Fibroblast of lung (primary cell): ENCODE results near the gene CLIC6. TPM values are rescaled to one million over a fixed set of nuclear protein-coding genes. Genes with fewer than 3 reads are reported as not detected.

Experiments used
- DNase-seq, 2 donors: peaks; one replicate each; pipeline versions ENCODE4 v3.0.0 to v3.0.0-alpha.2; 2010; ENCODE audit warnings: low read depth in 2 of 2
- H2AFZ ChIP-seq: 2 replicates; pipeline ENCODE4 v1.5.1; 2012; ENCODE audit warnings: low read length, control low read depth, inconsistent platforms
- H3K27ac ChIP-seq: 2 replicates; pipeline ENCODE4 v1.5.1; 2011; ENCODE audit warnings: low read length, control low read depth; ENCODE audit not compliant: insufficient read depth
- H3K27me3 ChIP-seq: 2 replicates; pipeline ENCODE4 v1.5.1; 2011; ENCODE audit warnings: mild to moderate bottlenecking, low read length; ENCODE audit not compliant: control insufficient read depth, insufficient read depth
- H3K36me3 ChIP-seq: 2 replicates; pipeline ENCODE4 v1.5.1; 2011; ENCODE audit warnings: low read length; ENCODE audit not compliant: control insufficient read depth, insufficient read depth
- H3K4me1 ChIP-seq: 2 replicates; pipeline ENCODE4 v1.5.1; 2011; ENCODE audit warnings: low read length; ENCODE audit not compliant: control insufficient read depth, insufficient read depth; ENCODE audit errors: extremely low read depth
- H3K4me2 ChIP-seq: 2 replicates; pipeline ENCODE4 v1.5.1; 2011; ENCODE audit warnings: low read length, control low read depth; ENCODE audit not compliant: insufficient read depth; ENCODE audit errors: extremely low read depth
- H3K4me3 ChIP-seq, 4 experiments: fragments of 200-600 bp in 1 of 4; sonication (generic) in 1 of 4; replicated peaks in 1 of 4; 2 replicates each; pipeline ENCODE4 v1.5.1; 2011 to 2016; ENCODE audit warnings: low read length in 4 of 4, low read depth in 3 of 4, mild to moderate bottlenecking in 3 of 4, control low read depth in 2 of 4, inconsistent platforms in 1 of 4, mixed read lengths in 1 of 4; ENCODE audit not compliant: insufficient read depth in 1 of 4; ENCODE audit errors: control extremely low read depth in 1 of 4
- H3K79me2 ChIP-seq: 2 replicates; pipeline ENCODE4 v1.5.1; 2012; ENCODE audit warnings: mild to moderate bottlenecking, low read length, inconsistent platforms; ENCODE audit not compliant: control insufficient read depth, insufficient read depth
- H3K9ac ChIP-seq: 2 replicates; pipeline ENCODE4 v1.5.1; 2011; ENCODE audit warnings: mild to moderate bottlenecking, low read length, control low read depth; ENCODE audit not compliant: insufficient read depth
- H3K9me3 ChIP-seq: 2 replicates; pipeline ENCODE4 v1.5.1; 2012; ENCODE audit warnings: low read depth, low read length; ENCODE audit not compliant: control insufficient read depth, insufficient read depth
- H4K20me1 ChIP-seq: 2 replicates; pipeline ENCODE4 v1.5.1; 2011; ENCODE audit warnings: low read length; ENCODE audit not compliant: control insufficient read depth, insufficient read depth; ENCODE audit errors: extremely low read depth
- EZH2 ChIP-seq: IDR thresholded peaks from 2 replicates; pipeline ENCODE4 v1.5.1; 2012; ENCODE audit warnings: low read length, control low read depth, mild to moderate bottlenecking; ENCODE audit errors: missing control alignments
- polyA plus RNA-seq, 2 donors: library from polyadenylated mRNA; depleted of rRNA in 1 of 2; stranded (reverse) in 1 of 2; unstranded in 1 of 2; fragments of >200 nt; gene quantifications; 2 replicates each; pipeline ENCODE4 v1.2.1, GENCODE V29; 2011 to 2012; ENCODE audit warnings: missing spikeins in 1 of 2
- total RNA-seq: library from RNA; depleted of rRNA; stranded (reverse); fragments of >200 nt; gene quantifications from 2 replicates; pipeline ENCODE4 v1.2.1, GENCODE V29; 2014
- TF ChIP-seq, protein P1 (sequence below), 2 donors: IDR thresholded peaks in 1 of 2; conservative IDR thresholded peaks in 1 of 2; 1 replicate in 1 of 2; 2 replicates in 1 of 2; pipeline ENCODE4 v1.5.1; 2011 to 2012; ENCODE audit warnings: low read length in 2 of 2, control low read depth in 1 of 2, inconsistent platforms in 1 of 2, low read depth in 1 of 2, mild to moderate bottlenecking in 1 of 2

CLIC6 gene
- total and polyA plus RNA-seq, 2 donors (not counting 1 experiment from before 2014, with no cell fraction given): 2.0 to 5.3 TPM

DNA sequence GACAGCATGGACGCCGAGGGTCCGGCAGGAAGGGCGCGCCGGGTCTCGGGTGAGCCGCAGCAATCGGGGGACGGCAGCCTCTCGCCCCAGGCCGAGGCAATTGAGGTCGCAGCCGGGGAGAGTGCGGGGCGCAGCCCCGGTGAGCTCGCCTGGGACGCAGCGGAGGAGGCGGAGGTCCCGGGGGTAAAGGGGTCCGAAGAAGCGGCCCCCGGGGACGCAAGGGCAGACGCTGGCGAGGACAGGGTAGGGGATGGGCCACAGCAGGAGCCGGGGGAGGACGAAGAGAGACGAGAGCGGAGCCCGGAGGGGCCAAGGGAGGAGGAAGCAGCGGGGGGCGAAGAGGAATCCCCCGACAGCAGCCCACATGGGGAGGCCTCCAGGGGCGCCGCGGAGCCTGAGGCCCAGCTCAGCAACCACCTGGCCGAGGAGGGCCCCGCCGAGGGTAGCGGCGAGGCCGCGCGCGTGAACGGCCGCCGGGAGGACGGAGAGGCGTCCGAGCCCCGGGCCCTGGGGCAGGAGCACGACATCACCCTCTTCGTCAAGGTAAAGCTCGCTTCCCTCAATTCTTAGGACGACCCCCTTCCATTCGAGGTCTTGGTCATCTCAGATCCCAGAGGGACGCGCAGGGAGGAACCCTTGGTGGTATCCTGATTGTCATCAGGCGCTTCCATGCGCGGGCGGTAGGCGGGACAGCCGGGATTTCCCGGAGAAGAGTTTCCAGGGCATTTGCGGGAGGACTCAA, 1.6 kb downstream of the CLIC6 start:
- Histone ChIP-seq H3K9me3 (no peaks in the 10 kb centered on the region), H3K4me3 (peak overlapping the region; percentile 24 to 59 (median 36)), H3K27me3 (peaks cover 38% of the 10 kb centered on the region), H3K27ac (no peak overlapping the region), H3K4me1 (no peaks in the 10 kb centered on the region), H3K36me3 (no peaks in the 10 kb centered on the region), H4K20me1 (no peaks in the 10 kb centered on the region), H2AFZ (peak overlapping the region; percentile 26), H3K4me2 (peak overlapping the region; percentile 72), H3K9ac (peak overlapping the region; percentile 20), H3K79me2 (no peaks in the 10 kb centered on the region)
- peak; percentile 9 to 13 for DNase-seq
- peak; percentile 99 for TF ChIP-seq EZH2
- TF ChIP-seq, protein P1, sequence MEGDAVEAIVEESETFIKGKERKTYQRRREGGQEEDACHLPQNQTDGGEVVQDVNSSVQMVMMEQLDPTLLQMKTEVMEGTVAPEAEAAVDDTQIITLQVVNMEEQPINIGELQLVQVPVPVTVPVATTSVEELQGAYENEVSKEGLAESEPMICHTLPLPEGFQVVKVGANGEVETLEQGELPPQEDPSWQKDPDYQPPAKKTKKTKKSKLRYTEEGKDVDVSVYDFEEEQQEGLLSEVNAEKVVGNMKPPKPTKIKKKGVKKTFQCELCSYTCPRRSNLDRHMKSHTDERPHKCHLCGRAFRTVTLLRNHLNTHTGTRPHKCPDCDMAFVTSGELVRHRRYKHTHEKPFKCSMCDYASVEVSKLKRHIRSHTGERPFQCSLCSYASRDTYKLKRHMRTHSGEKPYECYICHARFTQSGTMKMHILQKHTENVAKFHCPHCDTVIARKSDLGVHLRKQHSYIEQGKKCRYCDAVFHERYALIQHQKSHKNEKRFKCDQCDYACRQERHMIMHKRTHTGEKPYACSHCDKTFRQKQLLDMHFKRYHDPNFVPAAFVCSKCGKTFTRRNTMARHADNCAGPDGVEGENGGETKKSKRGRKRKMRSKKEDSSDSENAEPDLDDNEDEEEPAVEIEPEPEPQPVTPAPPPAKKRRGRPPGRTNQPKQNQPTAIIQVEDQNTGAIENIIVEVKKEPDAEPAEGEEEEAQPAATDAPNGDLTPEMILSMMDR (conservative IDR thresholded peaks at IDR 0.05 in 1 of 2, IDR thresholded peaks at IDR 0.05 in 1 of 2; ENCODE audit: low read depth in 1 of 2, low read length in 2 of 2): no peak

DNA sequence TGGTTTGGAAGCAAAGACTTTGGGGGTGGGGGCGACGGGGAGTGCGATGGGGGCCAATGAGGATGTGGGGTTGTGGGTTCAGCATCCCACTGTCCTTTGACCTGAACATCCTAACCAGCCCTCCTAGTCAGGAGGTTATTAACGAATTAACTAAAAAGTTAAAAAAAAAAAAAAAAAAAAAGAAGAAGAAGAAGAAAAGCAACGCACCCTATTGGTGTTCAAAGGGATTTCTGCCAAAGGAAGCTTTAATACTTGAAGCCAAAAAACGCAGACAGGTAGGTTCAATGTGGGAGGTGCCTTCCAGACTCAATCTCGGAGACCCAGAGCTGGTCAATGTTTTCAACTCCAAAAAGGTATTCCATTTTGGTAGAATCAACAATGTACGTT, 2.2 kb downstream of the CLIC6 start:
- Histone ChIP-seq H3K4me1 (no peaks in the 10 kb centered on the region), H3K36me3 (no peaks in the 10 kb centered on the region), H3K4me2 (peak overlapping the region; percentile 72), H4K20me1 (no peaks in the 10 kb centered on the region), H3K9ac (no peak overlapping the region), H3K27ac (no peak overlapping the region), H2AFZ (no peak overlapping the region), H3K4me3 (peak overlapping the region in 2 of 4 experiments; percentile 24 to 59), H3K79me2 (no peaks in the 10 kb centered on the region), H3K9me3 (no peaks in the 10 kb centered on the region), H3K27me3 (peaks cover 38% of the 10 kb centered on the region)
- no peak for TF ChIP-seq EZH2
- TF ChIP-seq, protein P1 (conservative IDR thresholded peaks at IDR 0.05 in 1 of 2, IDR thresholded peaks at IDR 0.05 in 1 of 2; ENCODE audit: low read depth in 1 of 2, low read length in 2 of 2): no peak
- DNase-seq: no peak

DNA sequence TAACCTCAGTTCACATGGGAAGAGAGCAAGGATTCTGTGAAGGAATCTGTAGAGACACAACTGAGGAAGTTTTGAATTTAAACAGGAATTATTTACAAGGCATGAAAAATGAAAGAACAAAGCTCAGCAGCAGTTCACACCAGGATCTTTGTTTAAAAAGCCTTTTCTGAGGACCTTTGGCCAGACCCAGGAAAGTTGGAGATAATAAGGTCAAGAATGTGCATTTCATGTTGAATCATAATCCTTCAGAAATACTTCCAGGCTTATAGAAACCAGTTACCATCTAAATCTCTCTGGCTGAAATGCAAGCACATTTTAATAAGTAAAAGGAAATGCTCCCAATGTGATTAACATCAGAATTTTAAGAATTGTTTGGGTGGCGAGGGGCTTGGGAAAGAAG, 2.7 kb downstream of the CLIC6 start:
- Histone ChIP-seq H3K27me3 (peaks cover 37% of the 10 kb centered on the region), H3K9me3 (no peaks in the 10 kb centered on the region), H3K36me3 (no peaks in the 10 kb centered on the region), H3K27ac (no peak overlapping the region), H3K4me3 (peak overlapping the region in 1 of 4 experiments; percentile 59), H3K9ac (no peak overlapping the region), H3K4me2 (no peak overlapping the region), H2AFZ (no peak overlapping the region), H3K79me2 (no peaks in the 10 kb centered on the region), H3K4me1 (no peaks in the 10 kb centered on the region), H4K20me1 (no peaks in the 10 kb centered on the region)
- TF ChIP-seq EZH2: peak; percentile 28
- TF ChIP-seq, protein P1 (conservative IDR thresholded peaks at IDR 0.05 in 1 of 2, IDR thresholded peaks at IDR 0.05 in 1 of 2; ENCODE audit: low read depth in 1 of 2, low read length in 2 of 2): no peak
- no peak for DNase-seq
